ENCODE results near the gene WDFY2.
A peak's percentile ranks its signal among the peaks of the same experiment; 100 is the strongest.

The WDFY2 gene

GRCh38 chr13:51797664-51798488 lies 213.6 kb downstream of the WDFY2 start:
- DNase-seq (ENCODE audit: low read depth) = no peak

GRCh38 chr13:51799261-51799660 lies 215.0 kb downstream of the WDFY2 start:
- no peak for DNase-seq (ENCODE audit: low read depth)

GRCh38 chr13:51800486-51800885 lies 216.2 kb downstream of the WDFY2 start:
- no peak for DNase-seq (ENCODE audit: low read depth)

- DNase-seq (ENCODE audit: low read depth) = no peak
These were observed 217.4 kb downstream of the WDFY2 start for GRCh38 chr13:51801631-51802099.

- no peak for DNase-seq (ENCODE audit: low read depth)
These were observed 218.6 kb downstream of the WDFY2 start for GRCh38 chr13:51802631-51803418.

GRCh38 chr13:51803422-51804294 lies 219.4 kb downstream of the WDFY2 start, which contains the start of gene DHRS12:
Gene DHRS12 (minus strand): TSS chr13:51804163. CDS start chr13:51799659, 4,504 bp downstream.
- peak; percentile 78 for DNase-seq (ENCODE audit: low read depth)

- DNase-seq (ENCODE audit: low read depth) = no peak
These were observed 220.3 kb downstream of the WDFY2 start for GRCh38 chr13:51804295-51805172.

- no peak for DNase-seq (ENCODE audit: low read depth)
These were observed 221.1 kb downstream of the WDFY2 start for GRCh38 chr13:51805313-51805712.

- DNase-seq (ENCODE audit: low read depth) = no peak
These were observed 221.7 kb downstream of the WDFY2 start for GRCh38 chr13:51805925-51806324.

- no peak for DNase-seq (ENCODE audit: low read depth)
These were observed 222.3 kb downstream of the WDFY2 start for GRCh38 chr13:51806566-51806965.

- no peak for DNase-seq (ENCODE audit: low read depth)
These were observed 222.8 kb downstream of the WDFY2 start for GRCh38 chr13:51807041-51807440.

- no peak for DNase-seq (ENCODE audit: low read depth)
These were observed 224.5 kb downstream of the WDFY2 start for GRCh38 chr13:51808811-51809210.

- no peak for DNase-seq (ENCODE audit: low read depth)
These were observed 226.8 kb downstream of the WDFY2 start for GRCh38 chr13:51811046-51811445.

GRCh38 chr13:51811920-51812451 lies 227.7 kb downstream of the WDFY2 start:
- DNase-seq (ENCODE audit: low read depth) = no peak

- no peak for DNase-seq (ENCODE audit: low read depth)
These were observed 229.8 kb downstream of the WDFY2 start for GRCh38 chr13:51814071-51814470.

- DNase-seq (ENCODE audit: low read depth) = peak; percentile 53
These were observed 230.8 kb downstream of the WDFY2 start for GRCh38 chr13:51814825-51815650.

- no peak for DNase-seq (ENCODE audit: low read depth)
These were observed 231.6 kb downstream of the WDFY2 start for GRCh38 chr13:51815848-51816247.

GRCh38 chr13:51816604-51817249 lies 232.5 kb downstream of the WDFY2 start:
- DNase-seq (ENCODE audit: low read depth) = no peak

All from stimulated activated CD8-positive, alpha-beta memory T cell treated with anti-CD3 and anti-CD28 coated beads, Interleukin-12 subunit alpha, Interleukin-12 subunit beta, amount 100 ng/mL, for 1 hour (primary cell).